ENCODE measurements around the gene ASTN2. TPM values are rescaled to one million over a fixed set of nuclear protein-coding genes. Genes with fewer than 3 reads are reported as not detected.

The ASTN2 gene
- total and polyA plus RNA-seq, 2 experiments from 2014 or later: 7.0 to 24.6 TPM

DNA sequence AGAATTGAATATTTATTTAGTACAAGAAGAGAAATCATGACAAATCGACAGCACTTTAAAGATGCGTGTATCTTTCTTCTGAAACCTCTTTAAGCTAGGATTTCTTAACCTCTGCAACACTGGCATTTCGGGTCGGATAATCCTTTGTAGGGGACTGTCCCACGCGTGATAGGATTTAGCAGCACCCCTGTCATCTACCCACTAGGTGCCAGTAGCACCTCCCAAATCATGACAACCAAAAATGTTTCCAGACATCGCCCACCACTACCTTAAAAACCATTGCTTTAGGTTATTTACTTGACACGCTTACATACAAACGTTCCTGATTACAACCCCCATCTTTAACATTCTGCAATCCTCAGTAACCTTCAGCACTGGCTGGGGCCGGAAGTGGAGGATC is 504.7 kb downstream of the ASTN2 start:
- Mint-ChIP-seq H3K4me3 (no peak overlapping the region), H3K9me3 (no peaks in the 10 kb centered on the region), H3K27ac (no peak overlapping the region), H3K27me3 (ENCODE audit: insufficient read depth, low read depth, poor library complexity) (peaks cover 9% of the 10 kb centered on the region), H3K4me1 (peaks cover 28% of the 10 kb centered on the region), H3K36me3 (ENCODE audit: low read depth) (no peaks in the 10 kb centered on the region)
- no peak overlapping the region for H2AFZ ChIP-seq
- peaks cover 14% of the 10 kb centered on the region for H3K4me1 ChIP-seq (ENCODE audit: insufficient read depth)
- no peak overlapping the region for H3K4me3 ChIP-seq
- TF ChIP-seq ETS1 (IDR thresholded peaks at IDR 0.05): no peak
- TF ChIP-seq, protein P1, sequence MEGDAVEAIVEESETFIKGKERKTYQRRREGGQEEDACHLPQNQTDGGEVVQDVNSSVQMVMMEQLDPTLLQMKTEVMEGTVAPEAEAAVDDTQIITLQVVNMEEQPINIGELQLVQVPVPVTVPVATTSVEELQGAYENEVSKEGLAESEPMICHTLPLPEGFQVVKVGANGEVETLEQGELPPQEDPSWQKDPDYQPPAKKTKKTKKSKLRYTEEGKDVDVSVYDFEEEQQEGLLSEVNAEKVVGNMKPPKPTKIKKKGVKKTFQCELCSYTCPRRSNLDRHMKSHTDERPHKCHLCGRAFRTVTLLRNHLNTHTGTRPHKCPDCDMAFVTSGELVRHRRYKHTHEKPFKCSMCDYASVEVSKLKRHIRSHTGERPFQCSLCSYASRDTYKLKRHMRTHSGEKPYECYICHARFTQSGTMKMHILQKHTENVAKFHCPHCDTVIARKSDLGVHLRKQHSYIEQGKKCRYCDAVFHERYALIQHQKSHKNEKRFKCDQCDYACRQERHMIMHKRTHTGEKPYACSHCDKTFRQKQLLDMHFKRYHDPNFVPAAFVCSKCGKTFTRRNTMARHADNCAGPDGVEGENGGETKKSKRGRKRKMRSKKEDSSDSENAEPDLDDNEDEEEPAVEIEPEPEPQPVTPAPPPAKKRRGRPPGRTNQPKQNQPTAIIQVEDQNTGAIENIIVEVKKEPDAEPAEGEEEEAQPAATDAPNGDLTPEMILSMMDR (conservative IDR thresholded peaks at IDR 0.05; ENCODE audit: low read depth in 2 of 2): peak; percentile 48 to 66
- no peaks in the 10 kb centered on the region for H3F3A ChIP-seq (replicated peaks; ENCODE audit: low read depth)
- H3K9me2 ChIP-seq (ENCODE audit: insufficient read depth): peaks cover 5% of the 10 kb centered on the region; the same call in 1 of the 2 replicates
- peak; percentile 55 for ATAC-seq
- no peaks in the 10 kb centered on the region for H3K36me3 ChIP-seq (ENCODE audit: insufficient read depth)
- peak overlapping the region; percentile 19; the same call in 1 of the 2 replicates for H3K4me2 ChIP-seq
- no peaks in the 10 kb centered on the region for H4K20me1 ChIP-seq (replicated peaks; ENCODE audit: insufficient read depth)
- H3K27ac ChIP-seq (ENCODE audit: low read depth): no peak overlapping the region
- H3K27me3 ChIP-seq (ENCODE audit: insufficient read depth): no peaks in the 10 kb centered on the region
- DNase-seq (ENCODE audit: low spot score): peak; percentile 41
- H3K79me2 ChIP-seq (replicated peaks; ENCODE audit: insufficient read depth): no peaks in the 10 kb centered on the region

DNA sequence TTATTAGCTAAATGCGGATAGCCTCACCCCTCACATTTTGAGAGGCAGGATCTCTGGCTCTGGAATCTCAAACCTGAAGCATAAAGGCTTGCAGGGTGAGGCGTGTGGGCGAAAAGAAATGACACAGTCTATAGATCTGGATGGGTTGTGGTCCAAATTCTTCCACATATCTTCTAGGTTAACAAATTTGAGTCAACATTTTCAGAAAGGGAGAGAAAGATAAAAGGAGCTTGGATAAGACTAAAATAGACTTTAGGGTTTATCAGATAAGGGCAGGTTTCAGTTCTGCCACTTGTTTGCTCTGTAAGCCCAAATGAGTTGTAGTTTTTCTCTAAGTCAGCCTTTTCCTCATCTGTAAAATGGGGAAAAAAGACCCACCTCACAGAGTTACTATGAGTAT is 506.9 kb downstream of the ASTN2 start:
- Mint-ChIP-seq H3K27ac (no peak overlapping the region), H3K36me3 (ENCODE audit: low read depth) (no peaks in the 10 kb centered on the region), H3K27me3 (ENCODE audit: insufficient read depth, low read depth, poor library complexity) (peaks cover 8% of the 10 kb centered on the region), H3K4me1 (peaks cover 22% of the 10 kb centered on the region), H3K9me3 (no peaks in the 10 kb centered on the region), H3K4me3 (no peak overlapping the region)
- no peak overlapping the region for H2AFZ ChIP-seq
- H3K4me2 ChIP-seq: no peak overlapping the region
- DNase-seq (ENCODE audit: low spot score): no peak
- TF ChIP-seq NANOG (IDR thresholded peaks at IDR 0.05; ENCODE audit: borderline replicate concordance) (no peak), ZNF114 (CRISPR knock-in tag; IDR thresholded peaks at IDR 0.05) (no peak), POLR2AphosphoS5 (IDR thresholded peaks at IDR 0.05; ENCODE audit: low read depth) (no peak), REST (IDR thresholded peaks at IDR 0.05; ENCODE audit: unreplicated experiment) (no peak), ETS1 (IDR thresholded peaks at IDR 0.05) (no peak)
- ATAC-seq: no peak
- no peaks in the 10 kb centered on the region for H4K20me1 ChIP-seq (replicated peaks; ENCODE audit: insufficient read depth)
- no peaks in the 10 kb centered on the region for H3F3A ChIP-seq (replicated peaks; ENCODE audit: low read depth)
- H3K36me3 ChIP-seq (ENCODE audit: insufficient read depth): no peaks in the 10 kb centered on the region
- no peaks in the 10 kb centered on the region for H3K9me2 ChIP-seq (ENCODE audit: insufficient read depth)
- no peaks in the 10 kb centered on the region for H3K27me3 ChIP-seq (ENCODE audit: insufficient read depth)
- no peak overlapping the region for H3K27ac ChIP-seq (ENCODE audit: low read depth)
- H3K4me3 ChIP-seq: no peak overlapping the region
- H3K4me1 ChIP-seq (ENCODE audit: insufficient read depth): peaks cover 16% of the 10 kb centered on the region
- H3K79me2 ChIP-seq (replicated peaks; ENCODE audit: insufficient read depth): no peaks in the 10 kb centered on the region

All from GM23338 (cell line).